GM19324 (cell line): ENCODE measurements around the gene SDHC.

ENCODE experiments used
- ATAC-seq: cut with Tn5 transposase; IDR thresholded peaks from one replicate; pipeline ENCODE4 v1.9.1; 2021; ENCODE audit warnings: mild to moderate bottlenecking, moderate library complexity; ENCODE audit not compliant: unreplicated experiment, low FRiP score

SDHC gene, protein sequence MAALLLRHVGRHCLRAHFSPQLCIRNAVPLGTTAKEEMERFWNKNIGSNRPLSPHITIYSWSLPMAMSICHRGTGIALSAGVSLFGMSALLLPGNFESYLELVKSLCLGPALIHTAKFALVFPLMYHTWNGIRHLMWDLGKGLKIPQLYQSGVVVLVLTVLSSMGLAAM

GRCh38 chr1:161314201-161314981 is at the start of gene SDHC:
Gene SDHC (plus strand): TSS chr1:161314381. CDS start chr1:161314406, 25 bp downstream.
- peak; percentile 95 for ATAC-seq

- no peak for ATAC-seq
Observed at GRCh38 chr1:161265305-161265704, 48.9 kb upstream of the SDHC start.

DNA sequence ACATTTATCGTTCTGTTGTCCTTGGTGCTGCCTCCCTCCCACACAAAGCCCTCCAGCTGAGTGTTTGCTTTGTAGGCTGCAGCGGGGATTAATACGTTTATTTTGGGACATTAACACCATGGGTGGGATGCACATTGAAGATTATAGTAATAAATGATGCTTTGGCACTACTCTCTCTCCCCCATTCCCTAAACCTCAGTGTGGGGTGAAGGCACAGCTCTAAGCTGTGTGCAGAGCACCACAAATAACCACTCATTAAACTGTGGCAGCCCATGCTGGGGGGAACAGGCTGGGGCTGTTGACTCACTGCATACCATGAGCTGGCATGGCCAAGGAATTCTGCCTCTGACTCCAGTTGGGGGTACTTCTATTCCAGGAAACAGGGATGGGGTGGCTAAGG is 48.0 kb upstream of the SDHC start:
- no peak for ATAC-seq

DNA sequence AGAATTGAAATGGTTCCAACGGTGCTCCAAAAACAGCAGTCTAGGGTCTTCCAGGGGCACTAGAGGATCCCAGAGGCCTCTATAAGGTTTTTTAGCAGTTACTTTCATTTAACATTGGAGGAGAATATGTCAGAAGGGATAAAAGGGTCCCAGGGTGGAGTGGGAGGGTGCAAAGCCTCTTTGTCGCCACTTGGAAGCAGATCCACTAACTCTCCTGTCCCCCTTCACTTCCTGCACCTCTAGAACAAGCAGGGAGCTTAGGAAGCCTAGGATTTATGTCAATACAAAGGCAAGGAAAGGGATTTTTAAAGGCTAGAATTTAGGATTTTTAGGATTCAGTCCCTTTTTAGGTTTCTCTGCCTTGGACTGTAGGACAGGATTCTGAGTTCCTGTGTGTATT is 47.3 kb upstream of the SDHC start:
- no peak for ATAC-seq

- ATAC-seq, result no peak
Observed at GRCh38 chr1:161267321-161267720, 46.9 kb upstream of the SDHC start.

- ATAC-seq, result no peak
Observed at GRCh38 chr1:161273402-161273801, 40.8 kb upstream of the SDHC start.

GRCh38 chr1:161274874-161275273 is 39.3 kb upstream of the SDHC start:
- no peak for ATAC-seq

- ATAC-seq, result no peak
Observed at GRCh38 chr1:161282991-161283390, 31.2 kb upstream of the SDHC start.

DNA sequence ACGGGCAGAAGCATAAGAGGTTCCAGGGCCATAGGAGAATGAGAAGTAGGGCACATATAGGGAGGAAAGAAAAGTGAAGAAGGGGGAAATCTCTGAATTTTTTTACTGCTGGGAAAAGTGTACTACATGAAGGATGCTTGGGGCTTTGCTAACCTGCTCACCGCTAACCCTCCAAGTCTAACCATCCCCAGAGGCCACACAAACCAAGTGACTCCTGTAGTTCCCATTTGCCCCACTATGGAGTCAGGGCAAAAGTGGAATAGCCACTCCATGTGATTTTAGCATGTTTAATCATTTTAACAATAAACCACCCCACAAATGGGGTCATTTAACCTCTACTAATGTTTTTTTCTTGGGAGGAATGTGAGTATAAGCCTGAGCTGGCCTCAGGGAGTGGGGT is 29.1 kb upstream of the SDHC start:
- no peak for ATAC-seq

GRCh38 chr1:161285521-161285920 is 28.7 kb upstream of the SDHC start:
- ATAC-seq, result no peak

DNA sequence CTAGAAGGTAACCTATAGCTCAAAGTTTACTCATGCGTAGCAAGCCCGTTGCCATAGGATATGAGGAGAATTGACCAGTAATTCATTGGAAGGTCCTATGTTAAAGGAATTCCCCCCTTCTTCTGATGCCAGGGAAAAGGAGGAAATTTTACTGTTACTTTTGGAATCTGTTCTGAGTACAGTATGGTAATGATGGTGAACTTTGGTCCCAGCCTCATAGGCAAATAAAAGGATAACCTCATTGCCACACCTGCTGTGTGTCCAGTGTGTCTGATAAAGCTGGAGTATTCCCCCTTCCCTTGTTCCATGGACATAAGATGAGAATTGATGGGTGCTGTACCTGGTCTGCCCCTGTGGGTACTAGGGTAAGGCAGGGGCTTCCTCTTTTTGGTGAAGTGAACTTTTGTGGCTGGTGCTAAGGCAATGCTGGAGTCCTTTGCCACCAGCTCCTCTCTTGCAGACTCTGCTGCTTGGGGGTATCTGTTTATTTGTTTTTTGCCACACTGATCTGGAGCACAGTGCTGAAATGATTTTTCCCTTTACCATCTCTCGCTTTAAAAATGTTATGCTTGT is 26.6 kb upstream of the SDHC start:
- no peak for ATAC-seq

DNA sequence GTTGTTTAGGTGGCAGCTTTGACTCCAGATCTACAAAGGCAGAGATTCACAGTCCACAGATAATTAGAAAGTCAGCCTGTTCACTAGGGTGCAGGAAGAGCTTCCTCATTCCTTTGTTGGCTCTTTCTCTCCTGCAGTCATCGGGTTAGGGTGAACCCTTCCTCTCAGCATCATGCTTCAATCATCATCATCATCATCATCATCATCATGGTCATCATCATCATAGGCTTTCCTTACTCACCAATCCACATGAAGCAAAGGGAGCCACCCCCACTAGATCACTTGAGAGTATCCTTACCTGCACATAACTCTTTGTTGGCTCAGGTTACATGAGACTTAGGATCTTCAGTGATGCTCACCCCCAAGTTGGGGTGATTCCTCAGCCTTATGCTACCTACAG is 23.4 kb upstream of the SDHC start:
- no peak for ATAC-seq

DNA sequence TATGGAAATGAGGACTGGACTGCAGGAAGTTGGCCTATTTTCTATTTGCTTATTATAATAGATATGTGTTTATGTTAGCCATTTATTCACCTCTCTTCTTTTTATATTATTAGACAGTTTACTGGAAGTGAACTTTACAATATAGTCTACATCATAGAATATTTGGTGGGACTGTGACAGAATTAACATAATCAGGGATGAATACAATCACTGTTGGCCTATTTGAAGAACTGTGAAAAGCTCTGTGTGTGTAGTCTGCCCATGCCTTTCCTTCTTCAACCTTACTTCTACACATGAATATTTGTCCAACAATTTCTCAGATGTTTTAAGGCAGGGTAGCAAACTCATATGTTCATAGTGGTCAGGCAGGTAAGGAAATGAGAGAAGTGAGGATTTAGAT is 16.8 kb upstream of the SDHC start:
- no peak for ATAC-seq

DNA sequence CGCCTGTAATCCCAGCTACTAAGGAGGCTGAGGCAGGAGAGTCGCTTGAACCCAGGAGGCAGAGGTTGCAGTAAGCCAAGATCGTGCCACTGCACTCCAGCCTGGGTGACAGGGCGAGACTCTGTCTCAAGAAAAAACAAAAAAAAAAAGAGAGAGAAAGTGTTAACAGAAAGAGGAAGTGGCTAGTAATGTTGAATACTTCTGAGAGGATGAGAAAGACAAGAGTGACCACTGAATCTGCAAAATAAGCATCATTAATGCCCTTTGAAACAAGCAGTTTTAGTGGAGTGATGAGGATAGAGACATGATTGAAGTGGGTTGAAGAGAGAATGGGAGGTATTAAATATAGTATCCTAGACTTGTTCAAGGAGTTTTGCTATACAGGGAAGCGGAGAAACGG is 16.1 kb upstream of the SDHC start:
- ATAC-seq, result no peak

DNA sequence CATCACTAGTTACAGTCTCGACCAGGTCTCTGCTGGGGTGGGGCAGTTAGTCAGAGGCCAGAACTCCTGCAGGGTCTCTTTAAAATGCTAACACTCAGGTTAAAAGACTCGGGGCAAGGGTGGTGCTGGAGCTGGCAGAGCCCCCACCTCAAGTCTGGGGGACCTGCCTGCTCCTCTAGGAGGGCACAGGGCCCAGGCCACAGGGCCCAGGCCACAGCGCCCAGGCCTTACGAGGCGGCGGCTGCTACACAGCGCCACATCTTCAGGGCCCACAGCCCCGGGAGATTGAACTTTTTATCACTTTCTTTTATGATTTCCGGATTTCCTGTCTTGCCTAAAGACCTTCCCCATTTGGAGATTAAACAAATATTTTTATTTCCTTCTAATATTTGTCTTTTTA is 14.8 kb upstream of the SDHC start:
- no peak for ATAC-seq

- no peak for ATAC-seq
Observed at GRCh38 chr1:161300478-161300877, 13.7 kb upstream of the SDHC start.

- ATAC-seq, result no peak
Observed at GRCh38 chr1:161304927-161305866, 9.0 kb upstream of the SDHC start.

GRCh38 chr1:161305867-161306519 is 8.2 kb upstream of the SDHC start:
- ATAC-seq, result no peak

GRCh38 chr1:161307230-161307768 is 6.9 kb upstream of the SDHC start:
- ATAC-seq, result no peak
